Ascending aorta (tissue), 2 donors: ENCODE results near the gene AP1B1. TPM values are rescaled to one million over a fixed set of nuclear protein-coding genes. Genes with fewer than 3 reads are reported as not detected.

Experiments used
- DNase-seq, 2 donors: peaks; one replicate each; pipeline ENCODE4 v3.0.0-alpha.2; 2019; ENCODE audit warnings: low spot score in 2 of 2
- H3K27ac ChIP-seq, 2 donors: fragments of 200-600 bp; sonication (generic); one replicate each; pipeline ENCODE4 v1.5.1; 2016 to 2017; ENCODE audit warnings: mild to moderate bottlenecking in 1 of 2
- H3K27me3 ChIP-seq: fragments of 200-600 bp; sonication (generic); one replicate; pipeline ENCODE4 v1.5.1; 2017
- H3K36me3 ChIP-seq, 2 donors: fragments of 200-600 bp; sonication (generic); one replicate each; pipeline ENCODE4 v1.5.1; 2016
- H3K4me1 ChIP-seq, 2 donors: fragments of 200-600 bp; sonication (generic); one replicate each; pipeline ENCODE4 v1.5.1; 2016 to 2017; ENCODE audit warnings: mild to moderate bottlenecking in 1 of 2
- H3K4me3 ChIP-seq, 2 donors: fragments of 200-600 bp; sonication (generic); one replicate each; pipeline ENCODE4 v1.5.1; 2016 to 2017; ENCODE audit warnings: mild to moderate bottlenecking in 1 of 2
- H3K9me3 ChIP-seq, 2 donors: fragments of 200-600 bp; sonication (generic); one replicate each; pipeline ENCODE4 v1.5.1; 2016
- intact Hi-C: fragments of 100-400 bp; cut with DNase I; formaldehyde crosslinking; loops from one replicate; pipeline ENCODE4 v1.15.1; 2023
- total RNA-seq: library from RNA; depleted of rRNA; stranded (reverse); fragments of >200 nt; gene quantifications from one replicate; pipeline ENCODE4 v1.1.0, GENCODE V29; 2016
- TF ChIP-seq, protein P1 (sequence below), 3 experiments: fragments of 200-600 bp in 2 of 3; fragments of 450-650 bp in 1 of 3; sonication (generic) in 2 of 3; IDR thresholded peaks; one replicate each; pipeline ENCODE4 v1.5.1; 2016 to 2019; ENCODE audit warnings: antibody characterized with exemption in 3 of 3, mild to moderate bottlenecking in 1 of 3, moderate library complexity in 1 of 3

AP1B1 gene
- total RNA-seq, 1 donor from 2014 or later, result 86.4 TPM

- Histone ChIP-seq H3K36me3 (peaks cover 52 to 90% of the 10 kb centered on the region in 2 donors), H3K27ac (no peak overlapping the region)
- DNase-seq, result no peak
Observed at GRCh38 chr22:29332886-29333496, 55.4 kb downstream of the AP1B1 start.

DNA sequence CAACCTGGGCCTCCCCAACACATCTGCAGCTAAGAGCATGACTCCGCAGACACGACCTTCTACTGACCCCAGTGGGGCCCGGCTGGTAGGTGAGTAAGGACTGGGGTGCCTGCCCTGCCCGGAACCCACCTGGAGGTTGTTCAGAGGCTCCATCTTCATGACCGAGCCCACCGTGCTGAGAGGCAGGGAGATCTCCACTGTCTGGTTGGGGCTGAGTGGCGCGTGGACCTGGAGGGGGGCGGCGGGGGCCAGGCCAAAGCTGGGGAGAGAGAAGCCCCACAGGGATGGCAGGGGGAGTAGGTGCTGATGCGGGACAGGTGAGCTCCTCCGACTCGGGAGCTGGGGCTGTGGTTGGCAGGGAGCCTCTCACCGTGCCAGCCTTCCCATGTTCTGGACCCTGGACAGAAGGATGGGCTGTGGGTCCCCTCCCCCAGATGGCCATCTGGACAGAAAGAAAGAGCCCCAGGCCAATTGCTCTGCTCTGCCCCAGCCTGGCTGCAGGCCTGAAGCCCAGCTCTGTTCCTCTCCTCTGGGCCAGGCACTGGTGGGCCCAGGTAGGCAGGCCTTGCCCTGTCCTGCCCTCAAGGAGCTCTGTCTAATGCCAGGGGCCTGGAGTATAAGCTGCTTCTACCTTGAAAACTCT lies 56.6 kb downstream of the AP1B1 start:
- DNase-seq, result no peak
- H3K27ac ChIP-seq, result no peak overlapping the region
- no peaks in the 10 kb centered on the region for H3K9me3 ChIP-seq
- H3K4me3 ChIP-seq, result no peak overlapping the region
- H3K4me1 ChIP-seq, result no peaks in the 10 kb centered on the region
- H3K27me3 ChIP-seq, result no peaks in the 10 kb centered on the region
- intact Hi-C loops, result no loop called here
- peaks cover 50 to 91% of the 10 kb centered on the region in 2 donors for H3K36me3 ChIP-seq
- TF ChIP-seq, protein P1, sequence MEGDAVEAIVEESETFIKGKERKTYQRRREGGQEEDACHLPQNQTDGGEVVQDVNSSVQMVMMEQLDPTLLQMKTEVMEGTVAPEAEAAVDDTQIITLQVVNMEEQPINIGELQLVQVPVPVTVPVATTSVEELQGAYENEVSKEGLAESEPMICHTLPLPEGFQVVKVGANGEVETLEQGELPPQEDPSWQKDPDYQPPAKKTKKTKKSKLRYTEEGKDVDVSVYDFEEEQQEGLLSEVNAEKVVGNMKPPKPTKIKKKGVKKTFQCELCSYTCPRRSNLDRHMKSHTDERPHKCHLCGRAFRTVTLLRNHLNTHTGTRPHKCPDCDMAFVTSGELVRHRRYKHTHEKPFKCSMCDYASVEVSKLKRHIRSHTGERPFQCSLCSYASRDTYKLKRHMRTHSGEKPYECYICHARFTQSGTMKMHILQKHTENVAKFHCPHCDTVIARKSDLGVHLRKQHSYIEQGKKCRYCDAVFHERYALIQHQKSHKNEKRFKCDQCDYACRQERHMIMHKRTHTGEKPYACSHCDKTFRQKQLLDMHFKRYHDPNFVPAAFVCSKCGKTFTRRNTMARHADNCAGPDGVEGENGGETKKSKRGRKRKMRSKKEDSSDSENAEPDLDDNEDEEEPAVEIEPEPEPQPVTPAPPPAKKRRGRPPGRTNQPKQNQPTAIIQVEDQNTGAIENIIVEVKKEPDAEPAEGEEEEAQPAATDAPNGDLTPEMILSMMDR (IDR thresholded peaks at IDR 0.05), result no peak

More at GRCh38 chr22:29332886-29333496, 55.4 kb downstream of the AP1B1 start:
- TF ChIP-seq, protein P1 (IDR thresholded peaks at IDR 0.05), result no peak
- Histone ChIP-seq H3K27me3 (no peaks in the 10 kb centered on the region), H3K9me3 (no peaks in the 10 kb centered on the region), H3K4me1 (no peaks in the 10 kb centered on the region), H3K4me3 (no peak overlapping the region)
- intact Hi-C loops, result no loop called here

DNA sequence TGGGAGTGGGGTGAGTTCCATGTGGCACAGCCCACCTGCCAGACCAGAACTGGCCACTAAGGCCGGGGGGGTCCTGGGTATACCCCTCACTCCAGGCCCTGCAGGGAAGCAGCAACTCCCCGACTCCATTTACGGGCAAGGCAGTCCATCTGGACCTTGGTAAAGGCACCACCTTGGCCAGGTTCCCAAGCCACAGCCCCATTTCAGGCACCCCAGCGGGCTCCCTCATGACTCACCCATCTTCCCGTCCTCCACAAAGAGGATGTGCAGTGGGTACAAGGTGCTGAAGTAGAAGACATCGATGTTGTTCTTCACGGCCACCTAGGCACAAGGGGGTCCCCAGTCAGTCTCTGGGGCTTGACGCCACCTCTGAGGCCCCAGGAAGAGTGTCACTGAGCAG lies 57.2 kb downstream of the AP1B1 start:
- H3K27ac ChIP-seq, result no peak overlapping the region
- intact Hi-C loops, result no loop called here
- DNase-seq, result no peak
- H3K4me3 ChIP-seq, result no peak overlapping the region
- H3K4me1 ChIP-seq, result no peaks in the 10 kb centered on the region
- peaks cover 50 to 89% of the 10 kb centered on the region in 2 donors for H3K36me3 ChIP-seq
- no peaks in the 10 kb centered on the region for H3K27me3 ChIP-seq
- TF ChIP-seq, protein P1 (IDR thresholded peaks at IDR 0.05), result no peak
- H3K9me3 ChIP-seq, result no peaks in the 10 kb centered on the region

GRCh38 chr22:29330753-29331152 lies 57.6 kb downstream of the AP1B1 start:
- TF ChIP-seq, protein P1 (IDR thresholded peaks at IDR 0.05), result no peak
- peaks cover 50 to 85% of the 10 kb centered on the region in 2 donors for H3K36me3 ChIP-seq
- no peak for DNase-seq
- intact Hi-C loops, result no loop called here
- no peak overlapping the region for H3K4me3 ChIP-seq
- H3K9me3 ChIP-seq, result no peaks in the 10 kb centered on the region
- no peaks in the 10 kb centered on the region for H3K4me1 ChIP-seq
- no peaks in the 10 kb centered on the region for H3K27me3 ChIP-seq
- H3K27ac ChIP-seq, result no peak overlapping the region

- no peak overlapping the region for H3K27ac ChIP-seq
- intact Hi-C loops, result no loop called here
- peaks cover 50 to 80% of the 10 kb centered on the region in 2 donors for H3K36me3 ChIP-seq
Observed at GRCh38 chr22:29330291-29330690, 58.1 kb downstream of the AP1B1 start.

More at GRCh38 chr22:29330291-29330690, 58.1 kb downstream of the AP1B1 start:
- Histone ChIP-seq H3K4me3 (no peak overlapping the region), H3K4me1 (no peaks in the 10 kb centered on the region), H3K9me3 (no peaks in the 10 kb centered on the region), H3K27me3 (no peaks in the 10 kb centered on the region)
- DNase-seq, result no peak
- TF ChIP-seq, protein P1 (IDR thresholded peaks at IDR 0.05), result no peak
